GM10847 (cell line): ENCODE results near the gene WNT2.

Experiments
- POLR2A ChIP-seq: IDR thresholded peaks from 2 replicates; pipeline ENCODE4 v1.6.1; 2011; ENCODE audit not compliant: insufficient read length; ENCODE audit errors: extremely low read depth

The WNT2 gene

GRCh38 chr7:117248829-117249228, 74.0 kb downstream of the WNT2 start:
- TF ChIP-seq POLR2A, result no peak

GRCh38 chr7:117247809-117248208, 75.0 kb downstream of the WNT2 start:
- no peak for TF ChIP-seq POLR2A

GRCh38 chr7:117243390-117243789, 79.5 kb downstream of the WNT2 start:
- no peak for TF ChIP-seq POLR2A

- no peak for TF ChIP-seq POLR2A
Measured at GRCh38 chr7:117241088-117241487, 81.8 kb downstream of the WNT2 start.

GRCh38 chr7:117238937-117239336, 83.9 kb downstream of the WNT2 start:
- no peak for TF ChIP-seq POLR2A

- no peak for TF ChIP-seq POLR2A
Measured at GRCh38 chr7:117238472-117238871, 84.4 kb downstream of the WNT2 start.

GRCh38 chr7:117237646-117238045, 85.2 kb downstream of the WNT2 start:
- no peak for TF ChIP-seq POLR2A

- TF ChIP-seq POLR2A, result no peak
Measured at GRCh38 chr7:117231047-117231359, 91.9 kb downstream of the WNT2 start.

- no peak for TF ChIP-seq POLR2A
Measured at GRCh38 chr7:117230276-117231046, 92.4 kb downstream of the WNT2 start.

- no peak for TF ChIP-seq POLR2A
Measured at GRCh38 chr7:117229350-117229749, 93.5 kb downstream of the WNT2 start.

GRCh38 chr7:117227091-117227490, 95.8 kb downstream of the WNT2 start:
- no peak for TF ChIP-seq POLR2A

GRCh38 chr7:117225536-117225935, 97.3 kb downstream of the WNT2 start:
- no peak for TF ChIP-seq POLR2A
